ENCODE results near the gene BABAM2. TPM values are rescaled to one million over a fixed set of nuclear protein-coding genes. Genes with fewer than 3 reads are reported as not detected.

BABAM2 gene
- total and polyA plus RNA-seq, 2 experiments from 2014 or later: 28.8 to 43.6 TPM

DNA sequence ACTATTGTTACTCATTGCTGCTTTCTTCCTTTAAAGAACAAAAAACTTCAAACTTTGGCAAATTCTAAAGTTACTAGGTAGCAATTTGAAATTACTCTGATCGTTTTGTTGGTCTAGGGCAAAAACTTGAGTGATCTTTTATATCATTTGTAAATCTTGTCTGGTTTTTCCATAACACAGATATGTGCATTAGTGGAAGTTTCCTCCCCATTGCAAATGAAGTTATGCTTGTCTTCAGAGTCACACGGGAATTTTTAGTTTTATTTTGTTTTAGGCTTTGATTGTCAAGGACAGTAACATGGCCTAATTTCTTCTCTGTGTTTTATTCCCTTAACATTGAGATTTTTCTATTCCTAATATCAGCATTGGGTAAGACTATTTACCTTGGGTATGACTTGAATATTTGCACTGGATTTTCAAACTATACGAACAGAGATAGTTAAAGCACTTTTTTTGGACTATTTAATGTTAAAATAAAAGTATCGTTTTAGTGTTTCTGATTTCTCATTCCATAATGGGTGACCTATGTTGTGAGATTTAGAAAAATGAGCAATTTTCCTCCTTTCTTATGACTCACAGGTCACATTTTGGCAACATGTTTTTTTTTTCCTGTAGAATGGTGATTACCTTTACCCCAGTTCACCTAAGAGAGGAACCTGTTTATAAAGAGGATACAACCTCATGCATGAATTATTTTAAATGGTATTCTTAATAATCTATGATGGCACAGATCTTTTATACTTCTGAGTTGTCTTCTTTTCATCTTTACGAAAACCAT lies 65.0 kb downstream of the BABAM2 start:
- Histone ChIP-seq H2AFZ (no peak overlapping the region), H3K4me2 (no peak overlapping the region), H3K79me2 (peaks cover 32% of the 10 kb centered on the region), H4K20me1 (ENCODE audit: insufficient read depth, poor library complexity, severe bottlenecking) (no peaks in the 10 kb centered on the region), H3K27ac (peak overlapping the region; percentile 73), H3K36me3 (replicated peaks; ENCODE audit: insufficient read depth, low read depth) (no peaks in the 10 kb centered on the region), H3K4me3 (no peak overlapping the region), H3K4me1 (ENCODE audit: insufficient read depth) (peaks cover 32% of the 10 kb centered on the region), H3K27me3 (no peaks in the 10 kb centered on the region), H3K9me2 (replicated peaks; ENCODE audit: insufficient read depth) (no peaks in the 10 kb centered on the region), H3K9me3 (ENCODE audit: low read depth) (no peaks in the 10 kb centered on the region)
- TF ChIP-seq CTCF (IDR thresholded peaks at IDR 0.05; ENCODE audit: poor library complexity) (no peak), EZH2phosphoT487 (IDR thresholded peaks at IDR 0.05; ENCODE audit: low read depth, severe bottlenecking, unreplicated experiment) (no peak), EZH2 (IDR thresholded peaks at IDR 0.05; ENCODE audit: borderline replicate concordance) (no peak)
- 68% methylated on average over 5 of the region's 5 CpGs for WGBS (ENCODE audit: low lambda C conversion rate, missing lambda C conversion rate)
- DNase-seq (ENCODE audit: low spot score): no peak

- Histone ChIP-seq H3K27ac (no peak overlapping the region), H2AFZ (no peak overlapping the region), H3K4me3 (no peak overlapping the region), H3K4me2 (no peak overlapping the region), H3K27me3 (no peaks in the 10 kb centered on the region), H3K36me3 (replicated peaks; ENCODE audit: insufficient read depth, low read depth) (no peaks in the 10 kb centered on the region), H3K4me1 (ENCODE audit: insufficient read depth) (peaks cover 36% of the 10 kb centered on the region), H3K79me2 (peaks cover 34% of the 10 kb centered on the region), H3K9me2 (replicated peaks; ENCODE audit: insufficient read depth) (no peaks in the 10 kb centered on the region), H3K9me3 (ENCODE audit: low read depth) (no peaks in the 10 kb centered on the region), H4K20me1 (ENCODE audit: insufficient read depth, poor library complexity, severe bottlenecking) (no peaks in the 10 kb centered on the region)
- 83% methylated on average over 2 of the region's 2 CpGs for WGBS (ENCODE audit: low lambda C conversion rate, missing lambda C conversion rate)
- peak; percentile 11 for DNase-seq (ENCODE audit: low spot score)
- TF ChIP-seq EZH2 (IDR thresholded peaks at IDR 0.05; ENCODE audit: borderline replicate concordance) (no peak), CTCF (IDR thresholded peaks at IDR 0.05; ENCODE audit: poor library complexity) (no peak), EZH2phosphoT487 (IDR thresholded peaks at IDR 0.05; ENCODE audit: low read depth, severe bottlenecking, unreplicated experiment) (no peak)
Measured at GRCh38 chr2:27956888-27957287, 66.4 kb downstream of the BABAM2 start.

DNA sequence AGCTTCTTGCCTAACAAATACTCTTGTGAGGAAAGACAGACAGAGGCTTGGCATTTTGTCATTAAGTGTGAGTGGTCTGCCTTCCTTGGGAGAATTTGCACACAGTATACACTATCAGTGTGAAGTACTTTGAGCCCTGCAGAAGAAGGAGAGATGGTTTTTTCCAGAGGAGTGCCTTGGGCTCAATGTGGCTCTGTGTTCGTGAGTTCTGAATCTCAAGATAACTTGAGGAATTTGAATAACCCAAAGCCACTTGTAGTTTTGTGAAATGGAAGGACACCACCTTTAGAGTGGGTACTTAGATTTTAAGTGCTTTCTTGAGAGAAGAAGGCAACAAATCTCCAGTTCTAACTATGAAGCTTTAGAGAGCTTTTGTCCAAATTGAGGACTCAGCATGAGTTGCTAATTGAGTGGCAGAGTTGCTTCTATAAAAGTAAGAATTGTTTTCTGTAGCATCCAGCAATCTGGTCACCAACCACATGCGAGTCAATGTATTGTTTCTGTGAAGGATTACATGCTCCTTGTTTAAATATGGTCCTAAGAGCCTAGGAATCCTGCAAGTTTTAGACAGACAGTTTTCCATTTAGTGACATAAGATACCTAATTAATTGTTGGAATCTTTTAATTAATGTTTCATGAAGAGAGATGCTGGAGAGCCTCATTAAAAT lies 68.3 kb downstream of the BABAM2 start:
- H3K27ac ChIP-seq: peak overlapping the region; percentile 50
- H4K20me1 ChIP-seq (ENCODE audit: insufficient read depth, poor library complexity, severe bottlenecking): no peaks in the 10 kb centered on the region
- H2AFZ ChIP-seq: no peak overlapping the region
- no peak for DNase-seq (ENCODE audit: low spot score)
- no peak overlapping the region for H3K4me3 ChIP-seq
- H3K9me2 ChIP-seq (replicated peaks; ENCODE audit: insufficient read depth): no peaks in the 10 kb centered on the region
- peaks cover 31% of the 10 kb centered on the region for H3K79me2 ChIP-seq
- TF ChIP-seq EZH2phosphoT487 (IDR thresholded peaks at IDR 0.05; ENCODE audit: low read depth, severe bottlenecking, unreplicated experiment): no peak
- no peak for TF ChIP-seq EZH2 (IDR thresholded peaks at IDR 0.05; ENCODE audit: borderline replicate concordance)
- TF ChIP-seq CTCF (IDR thresholded peaks at IDR 0.05; ENCODE audit: poor library complexity): no peak
- no peaks in the 10 kb centered on the region for H3K27me3 ChIP-seq
- H3K4me1 ChIP-seq (ENCODE audit: insufficient read depth): peaks cover 34% of the 10 kb centered on the region
- H3K36me3 ChIP-seq (replicated peaks; ENCODE audit: insufficient read depth, low read depth): no peaks in the 10 kb centered on the region
- H3K9me3 ChIP-seq (ENCODE audit: low read depth): no peaks in the 10 kb centered on the region
- peak overlapping the region; percentile 58 for H3K4me2 ChIP-seq
- 82% methylated on average over 2 of the region's 2 CpGs for WGBS (ENCODE audit: low lambda C conversion rate, missing lambda C conversion rate)

Measured in hepatocyte (in vitro differentiated cells).